GM23338 (cell line): ENCODE data around the gene OSBPL1A.

Experiments used
- EZH2phosphoT487 ChIP-seq: fragments of 200-600 bp; sonication (generic); IDR thresholded peaks from one replicate; pipeline ENCODE4 v1.8.1; 2018; ENCODE audit warnings: antibody characterized with exemption; ENCODE audit not compliant: unreplicated experiment
- POLR2AphosphoS5 ChIP-seq: IDR thresholded peaks from 2 replicates; pipeline ENCODE4 v1.6.1; 2016; ENCODE audit warnings: antibody characterized with exemption, low read depth
- TF ChIP-seq, protein P1 (sequence below), 2 experiments: fragments of 200-600 bp in 1 of 2; sonication (generic) in 1 of 2; conservative IDR thresholded peaks; 2 replicates each; pipeline versions ENCODE4 v1.5.1 to v1.6.1; 2016 to 2017; ENCODE audit warnings: antibody characterized with exemption in 2 of 2, low read depth in 2 of 2, mild to moderate bottlenecking in 2 of 2, moderate library complexity in 1 of 2

DNA sequence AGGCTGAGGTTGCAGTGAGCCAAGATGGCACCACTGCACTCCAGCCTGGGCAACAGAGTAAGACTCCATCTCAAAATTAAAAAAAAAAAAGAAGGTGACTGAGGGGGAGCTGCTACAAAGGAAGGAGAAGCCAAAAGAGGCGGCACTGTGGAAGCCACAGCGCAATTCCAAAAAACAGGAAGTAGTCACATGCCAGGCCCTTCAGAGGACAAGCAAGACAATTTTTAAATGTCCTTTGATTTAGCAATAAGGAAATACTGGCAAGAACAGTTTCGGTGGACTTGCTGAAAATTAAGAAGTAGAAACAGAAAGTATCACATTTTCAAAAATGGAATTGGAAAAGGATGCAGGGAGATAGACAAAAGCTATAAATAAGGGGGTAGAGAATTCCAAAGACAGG is 122.8 kb downstream of the OSBPL1A start:
- no peak for TF ChIP-seq POLR2AphosphoS5
- TF ChIP-seq, protein P1, sequence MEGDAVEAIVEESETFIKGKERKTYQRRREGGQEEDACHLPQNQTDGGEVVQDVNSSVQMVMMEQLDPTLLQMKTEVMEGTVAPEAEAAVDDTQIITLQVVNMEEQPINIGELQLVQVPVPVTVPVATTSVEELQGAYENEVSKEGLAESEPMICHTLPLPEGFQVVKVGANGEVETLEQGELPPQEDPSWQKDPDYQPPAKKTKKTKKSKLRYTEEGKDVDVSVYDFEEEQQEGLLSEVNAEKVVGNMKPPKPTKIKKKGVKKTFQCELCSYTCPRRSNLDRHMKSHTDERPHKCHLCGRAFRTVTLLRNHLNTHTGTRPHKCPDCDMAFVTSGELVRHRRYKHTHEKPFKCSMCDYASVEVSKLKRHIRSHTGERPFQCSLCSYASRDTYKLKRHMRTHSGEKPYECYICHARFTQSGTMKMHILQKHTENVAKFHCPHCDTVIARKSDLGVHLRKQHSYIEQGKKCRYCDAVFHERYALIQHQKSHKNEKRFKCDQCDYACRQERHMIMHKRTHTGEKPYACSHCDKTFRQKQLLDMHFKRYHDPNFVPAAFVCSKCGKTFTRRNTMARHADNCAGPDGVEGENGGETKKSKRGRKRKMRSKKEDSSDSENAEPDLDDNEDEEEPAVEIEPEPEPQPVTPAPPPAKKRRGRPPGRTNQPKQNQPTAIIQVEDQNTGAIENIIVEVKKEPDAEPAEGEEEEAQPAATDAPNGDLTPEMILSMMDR (conservative IDR thresholded peaks at IDR 0.05; ENCODE audit: low read depth in 2 of 2), result no peak
- no peak for TF ChIP-seq EZH2phosphoT487
